ENCODE results near the gene WSB1. TPM values are rescaled to one million over a fixed set of nuclear protein-coding genes. Genes with fewer than 3 reads are reported as not detected.

WSB1 gene
- total RNA-seq, 1 experiment from 2014 or later: 93.1 TPM

DNA sequence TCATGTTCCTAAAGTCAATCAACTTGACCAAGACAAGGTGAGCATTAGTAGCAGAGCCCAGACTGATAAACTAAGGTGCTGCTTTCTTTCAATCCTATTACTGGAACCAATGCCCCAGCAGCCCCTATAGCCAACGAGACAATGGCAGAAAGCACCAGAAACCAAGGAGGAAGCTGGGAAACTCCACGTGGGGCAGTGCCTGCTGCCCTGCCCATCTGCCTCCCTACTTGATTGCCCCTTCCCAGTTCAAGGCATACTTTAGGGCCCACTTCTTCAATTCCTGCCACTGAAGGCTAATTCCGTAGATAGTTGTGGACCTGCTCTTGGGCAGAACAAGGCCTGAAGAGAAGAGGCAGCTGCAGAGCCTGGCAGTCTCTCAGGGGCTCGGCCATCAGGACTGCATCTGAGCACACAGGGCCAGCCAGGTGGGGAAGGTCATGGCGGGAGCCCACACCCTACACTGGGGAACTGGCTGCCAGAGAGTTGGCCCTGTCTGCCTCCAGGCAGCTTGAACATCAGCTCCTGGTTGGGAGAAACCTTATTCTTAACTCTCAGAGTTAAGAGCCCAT, 30.9 kb downstream of the WSB1 start:
- Mint-ChIP-seq H3K9me3 (ENCODE audit: unreplicated experiment) (no peaks in the 10 kb centered on the region), H3K36me3 (ENCODE audit: insufficient read depth, unreplicated experiment) (no peaks in the 10 kb centered on the region), H3K27ac (ENCODE audit: low read depth, unreplicated experiment) (no peak overlapping the region), H3K4me1 (ENCODE audit: insufficient read depth, unreplicated experiment) (peaks cover 24% of the 10 kb centered on the region), H3K27me3 (ENCODE audit: insufficient read depth, unreplicated experiment) (no peaks in the 10 kb centered on the region), H3K4me3 (ENCODE audit: unreplicated experiment) (no peak overlapping the region)
- CTCF ChIA-PET: interaction anchor here (0.5 to 2.8 kb wide), 4 partner anchors 30 to 481 kb away, joined by 3 to 6 read pairs (median 3); no protein-coding TSS in a partner anchor
- BruUV-seq (replicated peaks): no TSS peak
- no peak for DNase-seq (ENCODE audit: unreplicated experiment)
- TF ChIP-seq, protein P1, sequence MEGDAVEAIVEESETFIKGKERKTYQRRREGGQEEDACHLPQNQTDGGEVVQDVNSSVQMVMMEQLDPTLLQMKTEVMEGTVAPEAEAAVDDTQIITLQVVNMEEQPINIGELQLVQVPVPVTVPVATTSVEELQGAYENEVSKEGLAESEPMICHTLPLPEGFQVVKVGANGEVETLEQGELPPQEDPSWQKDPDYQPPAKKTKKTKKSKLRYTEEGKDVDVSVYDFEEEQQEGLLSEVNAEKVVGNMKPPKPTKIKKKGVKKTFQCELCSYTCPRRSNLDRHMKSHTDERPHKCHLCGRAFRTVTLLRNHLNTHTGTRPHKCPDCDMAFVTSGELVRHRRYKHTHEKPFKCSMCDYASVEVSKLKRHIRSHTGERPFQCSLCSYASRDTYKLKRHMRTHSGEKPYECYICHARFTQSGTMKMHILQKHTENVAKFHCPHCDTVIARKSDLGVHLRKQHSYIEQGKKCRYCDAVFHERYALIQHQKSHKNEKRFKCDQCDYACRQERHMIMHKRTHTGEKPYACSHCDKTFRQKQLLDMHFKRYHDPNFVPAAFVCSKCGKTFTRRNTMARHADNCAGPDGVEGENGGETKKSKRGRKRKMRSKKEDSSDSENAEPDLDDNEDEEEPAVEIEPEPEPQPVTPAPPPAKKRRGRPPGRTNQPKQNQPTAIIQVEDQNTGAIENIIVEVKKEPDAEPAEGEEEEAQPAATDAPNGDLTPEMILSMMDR (IDR thresholded peaks at IDR 0.05; ENCODE audit: unreplicated experiment): no peak
- intact Hi-C loops (cut with micrococcal nuclease): no loop called here
- POLR2A ChIA-PET: interaction anchor here (1.3 kb wide), 1 partner anchor 87 kb away, joined by 3 read pairs; no protein-coding TSS in a partner anchor

DNA sequence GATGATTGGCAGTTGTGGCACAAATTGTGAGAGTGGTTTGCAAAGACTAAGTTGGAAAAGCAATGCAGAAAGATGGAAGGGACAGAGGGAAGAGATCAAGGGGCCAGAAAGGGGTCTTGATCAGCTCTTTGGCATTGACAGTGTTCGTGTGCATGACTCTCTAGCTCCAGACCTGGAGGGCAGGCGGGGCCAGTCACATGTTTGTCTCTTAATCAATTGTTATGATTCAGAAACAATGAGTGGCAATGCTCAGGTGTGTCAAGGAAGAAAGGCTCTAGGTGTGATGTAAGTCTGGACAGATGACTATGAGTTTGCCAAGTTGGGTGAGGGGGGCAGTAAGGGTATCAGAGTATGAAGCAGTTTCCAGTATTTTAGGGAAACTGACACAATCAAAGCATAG, 32.1 kb downstream of the WSB1 start:
- Mint-ChIP-seq H3K27me3 (ENCODE audit: insufficient read depth, unreplicated experiment) (no peaks in the 10 kb centered on the region), H3K9me3 (ENCODE audit: unreplicated experiment) (no peaks in the 10 kb centered on the region), H3K36me3 (ENCODE audit: insufficient read depth, unreplicated experiment) (no peaks in the 10 kb centered on the region), H3K27ac (ENCODE audit: low read depth, unreplicated experiment) (no peak overlapping the region), H3K4me3 (ENCODE audit: unreplicated experiment) (no peak overlapping the region), H3K4me1 (ENCODE audit: insufficient read depth, unreplicated experiment) (peaks cover 24% of the 10 kb centered on the region)
- BruUV-seq (replicated peaks): no TSS peak
- intact Hi-C loops (cut with micrococcal nuclease): no loop called here
- ChIA-PET CTCF (interaction anchor here (0.6 to 1.7 kb wide), 3 partner anchors 29 to 545 kb away, joined by 3 to 13 read pairs (median 3); no protein-coding TSS in a partner anchor), POLR2A (interaction anchor here (1.7 to 2.7 kb wide), 2 partner anchors 31 to 33 kb away, joined by 6 to 12 read pairs; partner anchors contain the start of gene WSB1)
- no peak for DNase-seq (ENCODE audit: unreplicated experiment)
- TF ChIP-seq, protein P1 (IDR thresholded peaks at IDR 0.05; ENCODE audit: unreplicated experiment): no peak

DNA sequence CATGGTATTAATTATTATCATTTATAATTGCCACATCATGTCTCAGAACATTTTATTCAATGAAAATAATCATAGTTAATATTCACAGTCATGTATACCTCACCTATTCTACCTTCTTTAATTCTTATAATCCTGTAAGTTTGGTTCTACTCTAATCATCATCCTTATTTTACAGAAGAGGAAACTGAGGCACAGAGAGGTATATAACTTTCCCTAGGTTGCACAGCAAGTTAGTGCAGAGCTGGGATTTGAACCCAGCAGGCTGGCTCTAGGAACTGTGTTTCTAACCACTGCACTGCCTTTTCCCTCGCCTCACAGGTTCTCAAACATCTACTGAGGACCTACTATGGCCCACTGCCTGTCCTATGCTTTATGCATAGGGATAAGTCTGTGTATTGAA, 32.7 kb downstream of the WSB1 start:
- Mint-ChIP-seq H3K4me1 (ENCODE audit: insufficient read depth, unreplicated experiment) (peaks cover 30% of the 10 kb centered on the region), H3K4me3 (ENCODE audit: unreplicated experiment) (no peak overlapping the region), H3K9me3 (ENCODE audit: unreplicated experiment) (no peaks in the 10 kb centered on the region), H3K27me3 (ENCODE audit: insufficient read depth, unreplicated experiment) (no peaks in the 10 kb centered on the region), H3K36me3 (ENCODE audit: insufficient read depth, unreplicated experiment) (no peaks in the 10 kb centered on the region), H3K27ac (ENCODE audit: low read depth, unreplicated experiment) (no peak overlapping the region)
- no TSS peak for BruUV-seq (replicated peaks)
- intact Hi-C loops (cut with micrococcal nuclease): no loop called here
- ChIA-PET CTCF (interaction anchor here (0.7 to 1.7 kb wide), 3 partner anchors 12 to 90 kb away, joined by 3 to 13 read pairs (median 3); no protein-coding TSS in a partner anchor), POLR2A (interaction anchor here (0.5 to 2.7 kb wide), 5 partner anchors 11 to 77 kb away, joined by 4 to 12 read pairs (median 4); partner anchors contain the start of gene WSB1)
- DNase-seq (ENCODE audit: unreplicated experiment): no peak
- TF ChIP-seq, protein P1 (IDR thresholded peaks at IDR 0.05; ENCODE audit: unreplicated experiment): no peak

DNA sequence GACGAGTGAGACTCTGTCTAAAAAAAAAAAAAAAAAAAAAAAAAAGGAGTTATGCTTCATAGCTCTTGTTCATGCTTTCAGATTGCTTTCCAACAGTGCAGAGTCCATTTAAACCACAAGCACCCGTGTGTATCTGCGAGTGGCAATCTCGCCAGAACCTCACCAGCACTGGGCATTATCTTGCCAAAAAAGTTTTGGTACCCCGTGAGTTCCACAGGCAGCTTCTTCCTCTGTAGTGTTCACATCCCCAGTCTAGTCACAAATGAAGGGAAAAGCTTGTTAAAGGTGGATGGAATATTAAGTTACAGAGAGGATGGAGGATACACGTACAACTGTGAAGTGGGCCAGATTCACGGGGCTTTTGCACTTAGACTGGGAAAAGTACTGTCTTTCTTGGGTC, 33.5 kb downstream of the WSB1 start:
- Mint-ChIP-seq H3K36me3 (ENCODE audit: insufficient read depth, unreplicated experiment) (no peaks in the 10 kb centered on the region), H3K9me3 (ENCODE audit: unreplicated experiment) (no peaks in the 10 kb centered on the region), H3K27ac (ENCODE audit: low read depth, unreplicated experiment) (no peak overlapping the region), H3K4me1 (ENCODE audit: insufficient read depth, unreplicated experiment) (peaks cover 38% of the 10 kb centered on the region), H3K4me3 (ENCODE audit: unreplicated experiment) (no peak overlapping the region), H3K27me3 (ENCODE audit: insufficient read depth, unreplicated experiment) (no peaks in the 10 kb centered on the region)
- no TSS peak for BruUV-seq (replicated peaks)
- CTCF ChIA-PET: interaction anchor here (0.7 to 1.7 kb wide), 4 partner anchors 13 to 342 kb away, joined by 3 to 13 read pairs (median 3); no protein-coding TSS in a partner anchor
- intact Hi-C loops (cut with micrococcal nuclease): no loop called here
- no peak for DNase-seq (ENCODE audit: unreplicated experiment)
- TF ChIP-seq, protein P1 (IDR thresholded peaks at IDR 0.05; ENCODE audit: unreplicated experiment): no peak
- POLR2A ChIA-PET: interaction anchor here (0.9 to 2.7 kb wide), 4 partner anchors 12 to 34 kb away, joined by 4 to 12 read pairs (median 5); partner anchors contain the start of gene WSB1
